ENCODE measurements around the gene ALDH4A1.
A peak's percentile ranks its signal among the peaks of the same experiment; 100 is the strongest.
"Not testable (repeated sequence)": the region's sequence is repeated elsewhere in the genome, so short reads cannot be mapped to it uniquely, and the experiment has no call there.

ALDH4A1 gene

GRCh38 chr1:18875107-18875795 is 27.1 kb downstream of the ALDH4A1 start:
- peak; percentile 15 to 65 (median 42) for DNase-seq

DNA sequence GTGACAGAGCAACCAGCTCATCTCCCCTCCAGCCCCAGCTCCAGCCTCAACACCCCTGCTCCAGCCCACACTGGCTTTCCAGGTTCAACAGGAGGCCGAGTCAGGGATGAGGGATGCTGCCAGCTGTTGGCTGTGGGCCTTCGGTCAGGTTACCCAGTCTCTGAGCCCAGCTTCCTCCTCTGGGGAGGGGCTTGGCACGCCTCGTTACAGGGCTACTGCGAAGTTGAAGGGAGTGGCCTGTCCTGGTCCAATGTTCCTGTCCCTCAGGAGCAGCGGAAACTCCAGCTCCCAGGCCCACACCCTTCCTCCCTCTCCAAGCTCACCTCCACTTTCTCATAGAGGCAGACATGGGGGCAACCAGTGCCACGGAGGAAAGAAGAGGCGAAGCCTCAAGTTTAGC is 27.8 kb downstream of the ALDH4A1 start:
- DNase-seq, result no peak

DNA sequence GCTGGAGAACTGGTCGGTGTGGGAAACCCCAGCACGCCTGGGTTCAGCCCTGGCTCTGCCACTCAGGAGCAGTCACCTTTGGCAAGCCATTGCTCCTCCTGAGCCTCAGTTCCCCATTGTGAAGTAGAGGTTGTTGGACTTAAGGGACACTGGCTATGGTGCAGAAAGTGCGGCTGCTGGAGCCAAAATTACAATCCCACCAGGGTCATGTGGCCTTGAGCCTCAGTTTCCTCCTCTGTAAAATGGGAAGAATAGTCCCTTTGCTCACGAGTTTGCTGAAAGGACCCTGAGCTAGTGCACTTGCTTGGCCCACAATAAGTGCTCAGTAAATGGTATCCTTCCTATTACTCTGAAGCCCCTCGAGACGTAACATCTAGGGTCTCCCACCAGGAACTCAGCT is 28.3 kb downstream of the ALDH4A1 start:
- DNase-seq, result no peak

DNA sequence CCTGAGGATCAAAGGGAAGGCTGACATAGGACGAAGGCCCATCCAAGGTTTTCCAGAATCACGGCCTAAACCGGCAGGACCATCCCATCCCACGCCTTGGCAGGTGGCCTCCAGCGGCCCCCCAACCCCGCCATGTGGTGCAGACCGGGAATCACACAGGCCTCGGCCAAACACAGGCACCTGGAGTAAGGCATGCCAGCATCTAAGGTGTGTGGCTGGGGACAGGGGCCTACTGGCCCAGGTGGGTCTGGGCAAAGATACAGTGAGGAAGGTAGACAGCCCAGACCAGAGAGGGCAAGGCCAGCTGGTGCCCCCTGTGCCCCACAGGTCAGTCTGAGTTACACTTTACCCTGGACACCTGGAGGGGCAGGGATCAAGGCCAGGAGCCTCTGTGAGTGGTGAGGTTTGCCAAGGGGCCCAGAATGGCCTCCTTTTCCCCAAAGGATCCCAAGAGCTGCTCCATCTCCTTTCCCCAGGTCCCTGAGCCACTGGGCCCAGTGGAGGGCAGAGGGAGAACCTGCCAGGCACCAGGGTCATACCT is 30.2 kb downstream of the ALDH4A1 start:
- DNase-seq, result no peak

- DNase-seq, result no peak
These were observed 30.8 kb downstream of the ALDH4A1 start for GRCh38 chr1:18871401-18872070.

DNA sequence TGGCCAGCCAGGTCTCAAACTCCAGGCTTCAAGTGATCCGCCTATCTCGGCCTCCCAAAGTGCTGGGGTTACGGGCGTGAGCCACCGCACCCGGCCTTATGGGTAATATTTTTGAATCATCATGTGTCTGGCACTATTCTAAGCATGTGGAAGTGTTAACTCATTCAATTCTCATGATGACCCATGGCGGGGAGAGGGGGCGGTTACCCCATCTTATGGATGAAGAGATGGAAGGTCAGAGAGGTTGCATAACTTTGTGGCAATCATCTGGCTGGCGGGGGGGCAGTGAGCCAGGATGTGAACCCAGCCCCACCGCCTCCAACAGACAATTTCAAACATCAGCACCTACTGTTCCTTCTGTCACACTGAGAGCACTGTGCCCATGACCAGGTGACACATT is 31.4 kb downstream of the ALDH4A1 start:
- DNase-seq, result no peak

- DNase-seq, result not testable (repeated sequence)
These were observed 31.8 kb downstream of the ALDH4A1 start for GRCh38 chr1:18870595-18870865.

- no peak for DNase-seq
These were observed 32.3 kb downstream of the ALDH4A1 start for GRCh38 chr1:18869847-18870594.

- no peak for DNase-seq
These were observed 33.4 kb downstream of the ALDH4A1 start for GRCh38 chr1:18868801-18869424.

- no peak for DNase-seq
These were observed 34.0 kb downstream of the ALDH4A1 start for GRCh38 chr1:18868354-18868753.

- no peak for DNase-seq
These were observed 35.5 kb downstream of the ALDH4A1 start for GRCh38 chr1:18866846-18867245.

DNA sequence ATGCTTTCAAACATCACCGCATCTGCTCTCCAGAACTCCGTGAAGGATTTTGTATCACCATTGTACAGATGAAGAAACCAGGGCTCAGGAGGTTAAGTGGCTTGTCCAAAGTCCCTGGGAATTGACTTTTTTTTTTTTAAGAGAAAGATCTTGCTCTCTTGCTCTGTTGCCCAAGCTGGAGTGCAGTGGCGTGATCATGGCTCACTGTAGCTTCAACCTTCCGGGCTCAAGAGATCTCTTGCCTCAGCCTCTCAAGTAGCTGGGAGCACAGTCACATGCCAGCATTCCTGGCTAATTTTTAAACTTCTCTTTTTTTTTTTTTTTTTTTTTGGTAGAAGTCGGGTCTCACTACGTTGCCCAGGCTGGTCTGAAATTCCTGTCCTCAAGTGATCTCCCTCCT is 36.0 kb downstream of the ALDH4A1 start:
- no peak for DNase-seq

- no peak for DNase-seq
These were observed 37.2 kb downstream of the ALDH4A1 start for GRCh38 chr1:18865176-18865575.

DNA sequence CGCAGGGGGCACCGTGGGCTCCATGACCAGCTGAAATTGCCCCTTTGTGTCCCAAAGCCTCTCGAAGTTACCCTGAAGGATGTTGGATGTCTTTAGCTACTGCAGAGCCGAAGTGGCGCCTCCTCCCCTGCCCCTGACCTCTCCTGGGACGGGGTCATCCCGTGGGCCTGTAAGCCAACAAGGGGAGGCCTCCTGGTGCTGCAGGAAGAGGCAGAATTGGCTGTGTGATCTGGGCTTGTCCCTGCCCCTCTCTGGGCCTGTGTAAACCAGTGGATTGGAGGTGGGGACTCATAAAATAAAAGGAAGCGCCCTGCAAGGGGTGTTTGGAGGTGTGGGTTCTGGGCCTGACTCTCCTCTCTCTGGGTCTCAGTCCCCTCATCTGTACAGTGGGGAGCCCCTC is 40.8 kb downstream of the ALDH4A1 start:
- no peak for DNase-seq

DNA sequence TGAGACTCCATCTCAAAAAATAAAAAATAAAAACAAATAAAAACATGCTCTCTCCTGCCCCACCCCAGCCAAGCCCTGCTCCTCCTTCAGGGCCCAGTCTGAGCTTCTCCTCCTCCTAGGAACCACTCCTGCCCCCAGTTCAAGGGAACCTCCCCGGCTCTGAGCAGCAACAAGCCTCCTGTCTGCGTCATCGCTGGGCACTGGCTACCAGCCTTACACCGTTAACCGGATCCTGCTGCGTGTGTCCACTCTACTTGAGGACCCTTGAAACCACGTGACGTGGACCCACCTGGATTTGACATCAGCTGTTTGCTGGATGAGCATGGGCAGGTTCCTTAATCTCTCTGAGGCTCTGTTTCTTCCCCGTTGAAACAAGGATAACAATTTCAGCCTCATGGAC is 41.3 kb downstream of the ALDH4A1 start:
- no peak for DNase-seq

GRCh38 chr1:18859560-18859959 is 42.8 kb downstream of the ALDH4A1 start, which contains the start of gene TAS1R2:
Gene TAS1R2 (minus strand): TSS chr1:18859660. CDS start chr1:18859660, 0 bp downstream.
- no peak for DNase-seq

- no peak for DNase-seq
These were observed 44.2 kb downstream of the ALDH4A1 start for GRCh38 chr1:18858070-18858688.

DNA sequence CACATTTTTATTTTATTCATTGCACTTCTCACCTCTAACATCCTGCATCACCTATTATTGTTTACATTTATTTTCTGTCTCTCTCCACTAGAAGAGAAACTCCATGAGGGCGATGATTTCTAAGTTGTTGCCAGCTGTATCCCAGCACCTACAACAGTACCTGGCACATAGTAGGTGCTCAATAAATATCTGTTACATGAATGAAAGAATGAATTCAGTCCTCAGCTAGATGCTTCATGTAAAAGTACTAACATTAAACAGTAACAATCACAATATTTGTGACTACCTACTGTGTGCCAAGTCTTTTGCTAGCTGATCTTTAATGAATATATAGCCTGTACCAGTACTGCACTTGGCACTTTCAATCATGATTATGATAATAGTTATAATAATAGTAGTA is 45.9 kb downstream of the ALDH4A1 start:
- DNase-seq, result no peak

GRCh38 chr1:18855573-18855972 is 46.8 kb downstream of the ALDH4A1 start:
- no peak for DNase-seq

- no peak for DNase-seq
These were observed 47.9 kb downstream of the ALDH4A1 start for GRCh38 chr1:18854331-18855025.

- no peak for DNase-seq
These were observed 49.9 kb downstream of the ALDH4A1 start for GRCh38 chr1:18852501-18852900.

DNA sequence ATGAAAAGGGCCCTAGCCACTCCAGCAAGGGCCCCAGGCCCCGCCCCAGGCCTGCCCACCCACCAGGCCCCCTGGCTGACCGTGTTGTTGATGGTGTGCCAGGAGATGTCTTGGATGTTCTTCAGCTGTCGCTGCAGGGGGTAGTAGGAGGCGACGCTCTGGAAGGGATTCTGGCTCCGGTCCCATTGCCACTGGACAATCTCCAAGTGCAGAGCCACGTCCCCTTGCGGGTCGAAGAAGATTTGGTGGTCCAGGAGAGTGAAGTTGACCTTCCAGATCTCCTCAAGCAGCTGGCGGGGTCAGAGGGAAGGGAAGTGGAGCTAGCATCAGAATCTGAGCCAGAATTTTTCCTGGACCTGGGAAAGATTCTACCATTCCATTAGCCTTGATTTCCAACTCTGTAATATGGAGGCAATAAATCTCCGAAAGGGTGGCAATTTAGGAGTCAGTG is 53.1 kb downstream of the ALDH4A1 start:
- no peak for DNase-seq

Measured in activated naive CD4-positive, alpha-beta T cell (primary cell).